Osteocyte (in vitro differentiated cells): Measurements from ENCODE around the gene IGF2BP3. TPM values are rescaled to one million over a fixed set of nuclear protein-coding genes. Genes with fewer than 3 reads are reported as not detected.

Source experiments
- DNase-seq: peaks from one replicate; pipeline ENCODE4 v3.0.0; 2021; ENCODE audit warnings: mixed read lengths; ENCODE audit not compliant: unreplicated experiment; ENCODE audit errors: extremely low spot score
- H3K27ac Mint-ChIP-seq: one replicate; pipeline ENCODE4 v1.8.0; 2021; ENCODE audit warnings: mild to moderate bottlenecking, mixed read lengths; ENCODE audit not compliant: unreplicated experiment
- H3K27me3 Mint-ChIP-seq: one replicate; pipeline ENCODE4 v1.8.0; 2021; ENCODE audit warnings: mixed read lengths; ENCODE audit not compliant: unreplicated experiment
- H3K36me3 Mint-ChIP-seq: one replicate; pipeline ENCODE4 v1.8.0; 2021; ENCODE audit warnings: mixed read lengths; ENCODE audit not compliant: unreplicated experiment
- H3K4me1 Mint-ChIP-seq: one replicate; pipeline ENCODE4 v1.8.0; 2021; ENCODE audit warnings: mixed read lengths; ENCODE audit not compliant: unreplicated experiment
- H3K4me3 Mint-ChIP-seq: one replicate; pipeline ENCODE4 v1.8.0; 2021; ENCODE audit warnings: mild to moderate bottlenecking, moderate library complexity, mixed read lengths; ENCODE audit not compliant: unreplicated experiment
- H3K9me3 Mint-ChIP-seq: one replicate; pipeline ENCODE4 v1.8.0; 2021; ENCODE audit warnings: mixed read lengths; ENCODE audit not compliant: unreplicated experiment
- total RNA-seq: library from RNA; stranded (reverse); gene quantifications from 2 replicates; pipeline ENCODE4 v1.2.1, GENCODE V29; 2021
- TF ChIP-seq, protein P1 (sequence below): fragments of 200-600 bp; sonication (generic); IDR thresholded peaks from 2 replicates; pipeline ENCODE4 v1.5.0; 2021; ENCODE audit warnings: antibody characterized with exemption, mild to moderate bottlenecking, moderate library complexity

IGF2BP3 gene
- total RNA-seq, 1 donor from 2014 or later = 70.0 TPM

- Mint-ChIP-seq H3K4me3 (no peak overlapping the region), H3K36me3 (peaks cover 10% of the 10 kb centered on the region), H3K9me3 (no peaks in the 10 kb centered on the region), H3K27me3 (no peaks in the 10 kb centered on the region), H3K4me1 (peaks cover 49% of the 10 kb centered on the region), H3K27ac (no peak overlapping the region)
- TF ChIP-seq, protein P1, sequence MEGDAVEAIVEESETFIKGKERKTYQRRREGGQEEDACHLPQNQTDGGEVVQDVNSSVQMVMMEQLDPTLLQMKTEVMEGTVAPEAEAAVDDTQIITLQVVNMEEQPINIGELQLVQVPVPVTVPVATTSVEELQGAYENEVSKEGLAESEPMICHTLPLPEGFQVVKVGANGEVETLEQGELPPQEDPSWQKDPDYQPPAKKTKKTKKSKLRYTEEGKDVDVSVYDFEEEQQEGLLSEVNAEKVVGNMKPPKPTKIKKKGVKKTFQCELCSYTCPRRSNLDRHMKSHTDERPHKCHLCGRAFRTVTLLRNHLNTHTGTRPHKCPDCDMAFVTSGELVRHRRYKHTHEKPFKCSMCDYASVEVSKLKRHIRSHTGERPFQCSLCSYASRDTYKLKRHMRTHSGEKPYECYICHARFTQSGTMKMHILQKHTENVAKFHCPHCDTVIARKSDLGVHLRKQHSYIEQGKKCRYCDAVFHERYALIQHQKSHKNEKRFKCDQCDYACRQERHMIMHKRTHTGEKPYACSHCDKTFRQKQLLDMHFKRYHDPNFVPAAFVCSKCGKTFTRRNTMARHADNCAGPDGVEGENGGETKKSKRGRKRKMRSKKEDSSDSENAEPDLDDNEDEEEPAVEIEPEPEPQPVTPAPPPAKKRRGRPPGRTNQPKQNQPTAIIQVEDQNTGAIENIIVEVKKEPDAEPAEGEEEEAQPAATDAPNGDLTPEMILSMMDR = no peak
- no peak for DNase-seq
Observed at GRCh38 chr7:23353172-23353571, 117.1 kb downstream of the IGF2BP3 start.

GRCh38 chr7:23350466-23350865 lies 119.8 kb downstream of the IGF2BP3 start:
- H3K4me3 Mint-ChIP-seq = no peak overlapping the region
- TF ChIP-seq, protein P1 = no peak
- no peak for DNase-seq
- peaks cover 23% of the 10 kb centered on the region for H3K36me3 Mint-ChIP-seq
- H3K27me3 Mint-ChIP-seq = no peaks in the 10 kb centered on the region
- peak overlapping the region; percentile 58 for H3K27ac Mint-ChIP-seq
- H3K4me1 Mint-ChIP-seq = peaks cover 54% of the 10 kb centered on the region
- H3K9me3 Mint-ChIP-seq = no peaks in the 10 kb centered on the region

DNA sequence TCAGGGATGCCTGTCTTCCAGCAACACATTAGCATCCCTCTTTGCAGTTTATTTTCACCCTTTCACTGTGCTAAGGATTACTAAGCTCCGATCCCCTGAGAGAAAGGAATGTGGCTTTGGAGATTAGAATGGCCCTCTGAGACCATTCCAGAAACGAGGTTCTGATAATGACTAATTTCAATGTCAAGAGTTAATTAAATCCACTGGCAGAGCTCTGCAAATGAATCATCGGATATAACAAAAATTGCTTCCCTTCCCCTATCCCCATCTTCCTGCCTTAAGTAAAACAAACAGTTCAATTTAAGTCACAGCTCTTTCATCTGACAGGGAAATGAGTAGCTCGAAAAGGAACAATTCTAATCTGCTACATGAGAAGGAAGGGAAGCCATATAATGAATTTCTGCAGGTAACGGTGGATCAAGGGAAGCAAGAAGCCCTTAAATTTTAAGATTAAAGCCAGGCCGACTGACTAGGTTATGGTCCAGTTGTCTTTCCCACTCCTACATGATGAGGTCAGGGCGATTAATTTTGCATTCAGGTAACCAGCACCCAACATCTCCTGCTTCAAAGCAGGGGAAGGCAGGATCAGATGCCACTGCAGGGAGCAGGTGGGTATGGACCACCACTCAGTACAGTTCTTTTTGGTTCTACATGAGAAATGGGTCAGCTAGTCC lies 120.7 kb downstream of the IGF2BP3 start:
- Mint-ChIP-seq H3K9me3 (no peaks in the 10 kb centered on the region), H3K36me3 (peaks cover 29% of the 10 kb centered on the region), H3K27me3 (no peaks in the 10 kb centered on the region), H3K4me1 (peaks cover 54% of the 10 kb centered on the region), H3K27ac (peak overlapping the region; percentile 63), H3K4me3 (no peak overlapping the region)
- TF ChIP-seq, protein P1 = no peak
- DNase-seq = no peak

GRCh38 chr7:23347682-23348180 lies 122.6 kb downstream of the IGF2BP3 start:
- DNase-seq = no peak
- peaks cover 34% of the 10 kb centered on the region for H3K36me3 Mint-ChIP-seq
- TF ChIP-seq, protein P1 = no peak
- H3K9me3 Mint-ChIP-seq = no peaks in the 10 kb centered on the region
- peak overlapping the region; percentile 96 for H3K27ac Mint-ChIP-seq
- peak overlapping the region; percentile 60 for H3K4me3 Mint-ChIP-seq
- no peaks in the 10 kb centered on the region for H3K27me3 Mint-ChIP-seq
- peaks cover 62% of the 10 kb centered on the region for H3K4me1 Mint-ChIP-seq

- peaks cover 39% of the 10 kb centered on the region for H3K36me3 Mint-ChIP-seq
- no peak for DNase-seq
- no peaks in the 10 kb centered on the region for H3K9me3 Mint-ChIP-seq
- H3K27me3 Mint-ChIP-seq = no peaks in the 10 kb centered on the region
- H3K4me3 Mint-ChIP-seq = peak overlapping the region; percentile 60
- peak overlapping the region; percentile 96 for H3K27ac Mint-ChIP-seq
- H3K4me1 Mint-ChIP-seq = peaks cover 68% of the 10 kb centered on the region
- TF ChIP-seq, protein P1 = no peak
Observed at GRCh38 chr7:23347033-23347681, 123.1 kb downstream of the IGF2BP3 start.
